IMR-90 (cell line): Measurements from ENCODE around the gene ERN1. TPM values are rescaled to one million over a fixed set of nuclear protein-coding genes. Genes with fewer than 3 reads are reported as not detected.

Experiments
- ATAC-seq: fragments of 200-7000 bp; cut with Tn5 transposase; 2 replicates; pipeline ENCODE4 v1.9.1; 2020; ENCODE audit warnings: low read depth, mild to moderate bottlenecking, moderate library complexity
- BruUV-seq: library from RNA; stranded (reverse); fragments of 400-500 nt; replicated peaks from 2 replicates; lab custom pipeline; 2021; lab: Mats Ljungman, UMichigan
- CTCF ChIA-PET: fragments of 300-600 bp; formaldehyde crosslinking; extraction: SDS; loops from one replicate; lab custom pipeline; 2021; ENCODE audit warnings: antibody characterized with exemption; lab: Yijun Ruan, JAX
- POLR2A ChIA-PET: fragments of 300-600 bp; sonication (Branson Sonifier 250); formaldehyde crosslinking; loops from one replicate; lab custom pipeline; 2022; ENCODE audit warnings: antibody characterized with exemption; ENCODE audit not compliant: unreplicated experiment; lab: Charles Lee
- DNase-seq: peaks from one replicate; pipeline ENCODE4 v3.0.0; 2013
- H2AFZ ChIP-seq: replicated peaks from 2 replicates; pipeline ENCODE3; 2013; ENCODE audit warnings: low read length, mild to moderate bottlenecking; ENCODE audit not compliant: poor library complexity
- H2AK5ac ChIP-seq: 2 replicates; pipeline ENCODE4 v1.6.1; 2013; ENCODE audit warnings: low read depth, low read length, inconsistent platforms
- H2AK9ac ChIP-seq: replicated peaks from 2 replicates; pipeline ENCODE3; 2013; ENCODE audit warnings: mild to moderate bottlenecking, low read depth, low read length, moderate library complexity; ENCODE audit not compliant: poor library complexity
- H2BK120ac ChIP-seq: 2 replicates; pipeline ENCODE4 v1.6.1; 2013; ENCODE audit warnings: low read depth, low read length, inconsistent platforms
- H2BK15ac ChIP-seq: 3 replicates; pipeline ENCODE4 v1.6.1; 2013; ENCODE audit warnings: low read depth, low read length, inconsistent platforms
- H2BK20ac ChIP-seq: 2 replicates; pipeline ENCODE4 v1.6.1; 2013; ENCODE audit warnings: low read depth, mild to moderate bottlenecking, inconsistent platforms, low read length, moderate library complexity
- H2BK5ac ChIP-seq: 2 replicates; pipeline ENCODE4 v1.6.1; 2013; ENCODE audit warnings: mild to moderate bottlenecking, low read depth, low read length, inconsistent platforms; ENCODE audit not compliant: poor library complexity, severe bottlenecking
- H3K14ac ChIP-seq: replicated peaks from 2 replicates; pipeline ENCODE4 v1.6.1; 2013; ENCODE audit warnings: low read depth, low read length, inconsistent platforms
- H3K18ac ChIP-seq: 2 replicates; pipeline ENCODE4 v1.6.1; 2013; ENCODE audit warnings: low read depth, low read length, control low read depth
- H3K23ac ChIP-seq: 2 replicates; pipeline ENCODE4 v1.6.1; 2013; ENCODE audit warnings: low read depth, low read length, inconsistent platforms
- H3K27ac ChIP-seq: 2 replicates; pipeline ENCODE4 v1.5.1; 2013; ENCODE audit warnings: mild to moderate bottlenecking, control low read depth, low read length; ENCODE audit not compliant: insufficient read depth
- H3K27me3 ChIP-seq: 2 replicates; pipeline ENCODE4 v1.6.1; 2013; ENCODE audit warnings: low read length; ENCODE audit not compliant: control insufficient read depth, insufficient read depth
- H3K36me3 ChIP-seq: 2 replicates; pipeline ENCODE4 v1.6.1; 2013; ENCODE audit warnings: low read length, mixed read lengths; ENCODE audit not compliant: control insufficient read depth, insufficient read depth
- H3K4ac ChIP-seq: 2 replicates; pipeline ENCODE4 v1.6.1; 2013; ENCODE audit warnings: low read depth, low read length, inconsistent platforms
- H3K4me1 ChIP-seq: 2 replicates; pipeline ENCODE4 v1.6.1; 2013; ENCODE audit warnings: low read length, mixed read lengths; ENCODE audit not compliant: control insufficient read depth, insufficient read depth
- H3K4me2 ChIP-seq: 2 replicates; pipeline ENCODE4 v1.6.1; 2013; ENCODE audit warnings: low read depth, mild to moderate bottlenecking, control low read depth, low read length, moderate library complexity
- H3K4me3 ChIP-seq: 2 replicates; pipeline ENCODE4 v1.5.1; 2013; ENCODE audit warnings: low read depth, mild to moderate bottlenecking, control low read depth, low read length, moderate library complexity; ENCODE audit not compliant: insufficient read depth
- H3K56ac ChIP-seq: 2 replicates; pipeline ENCODE4 v1.6.1; 2013; ENCODE audit warnings: low read length, inconsistent platforms; ENCODE audit not compliant: insufficient read depth; ENCODE audit errors: extremely low read depth
- H3K79me1 ChIP-seq, 2 experiments: 2 replicates each; pipeline ENCODE4 v1.6.1; 2013; ENCODE audit warnings: low read length in 2 of 2, inconsistent platforms in 1 of 2, low read depth in 1 of 2
- H3K9ac ChIP-seq: 2 replicates; pipeline ENCODE4 v1.6.1; 2013; ENCODE audit warnings: low read depth, low read length, control low read depth
- H3K9me1 ChIP-seq: 2 replicates; pipeline ENCODE4 v1.6.1; 2013; ENCODE audit warnings: low read length, inconsistent platforms; ENCODE audit not compliant: insufficient read depth
- H3K9me3 ChIP-seq: 2 replicates; pipeline ENCODE4 v1.6.1; 2013; ENCODE audit warnings: low read length; ENCODE audit not compliant: control insufficient read depth, insufficient read depth
- H4K20me1 ChIP-seq: 2 replicates; pipeline ENCODE4 v1.6.1; 2013; ENCODE audit warnings: low read length, inconsistent platforms; ENCODE audit not compliant: insufficient read depth
- H4K5ac ChIP-seq: 2 replicates; pipeline ENCODE4 v1.6.1; 2013; ENCODE audit warnings: mild to moderate bottlenecking, low read depth, low read length, control low read depth
- H4K8ac ChIP-seq, 2 experiments: 2 replicates each; pipeline ENCODE4 v1.6.1; 2013; ENCODE audit warnings: low read depth in 2 of 2, low read length in 2 of 2, control low read depth in 1 of 2, inconsistent platforms in 1 of 2
- H4K91ac ChIP-seq: 2 replicates; pipeline ENCODE4 v1.6.1; 2013; ENCODE audit warnings: low read depth, low read length, inconsistent platforms; ENCODE audit not compliant: insufficient read depth
- CEBPB ChIP-seq: IDR thresholded peaks from 2 replicates; pipeline ENCODE4 v1.6.1; 2012; ENCODE audit warnings: low read depth, low read length, improper control_type of control experiment
- CHD1 ChIP-seq: IDR thresholded peaks from 2 replicates; pipeline ENCODE4 v1.6.1; 2012; ENCODE audit warnings: low read depth, low read length, improper control_type of control experiment
- FOS ChIP-seq: fragments of 150-350 bp; IDR thresholded peaks from 2 replicates; pipeline ENCODE4 v1.6.1; 2016; ENCODE audit warnings: low read depth, low read length
- MAFK ChIP-seq: IDR thresholded peaks from 2 replicates; pipeline ENCODE4 v1.6.1; 2012; ENCODE audit warnings: low read depth, low read length, improper control_type of control experiment
- MXI1 ChIP-seq: IDR thresholded peaks from 2 replicates; pipeline ENCODE4 v1.6.1; 2012; ENCODE audit warnings: low read depth, mild to moderate bottlenecking, low read length, moderate library complexity, borderline replicate concordance
- NFE2L2 ChIP-seq: fragments of 150-350 bp; IDR thresholded peaks from 2 replicates; pipeline ENCODE4 v1.6.1; 2016; ENCODE audit warnings: low read depth, mild to moderate bottlenecking, low read length
- POLR2A ChIP-seq: IDR thresholded peaks from 2 replicates; pipeline ENCODE4 v1.6.1; 2012; ENCODE audit warnings: mild to moderate bottlenecking, low read depth, low read length
- RAD21 ChIP-seq: IDR thresholded peaks from 2 replicates; pipeline ENCODE4 v1.6.1; 2012; ENCODE audit warnings: low read length, improper control_type of control experiment
- RFX5 ChIP-seq: IDR thresholded peaks from 2 replicates; pipeline ENCODE4 v1.8.0; 2012; ENCODE audit warnings: low read depth, mild to moderate bottlenecking, low read length, moderate library complexity
- SMC3 ChIP-seq: fragments of 150-350 bp; IDR thresholded peaks from 2 replicates; pipeline ENCODE4 v1.6.1; 2016; ENCODE audit warnings: low read depth, mild to moderate bottlenecking, antibody characterized with exemption, low read length, moderate library complexity
- WGBS, 2 experiments: methylation state at CpG; one replicate each; pipeline versions ENCODE4 v1.1.5 to v1.1.7; 2013; ENCODE audit warnings: missing lambda C conversion rate in 2 of 2; ENCODE audit not compliant: insufficient read length in 1 of 2; ENCODE audit errors: extremely low coverage in 2 of 2; 5-methylcytosine and 5-hydroxymethylcytosine counted together
- dilution Hi-C: fragments of 300-500 bp; cut with HindIII; formaldehyde crosslinking; loops from one replicate; pipeline ENCODE4 v1.14.3; 2018; ENCODE audit warnings: low sequenced_read_pairs; ENCODE audit not compliant: unreplicated experiment
- in situ Hi-C: fragments of 300-500 bp; cut with MboI; formaldehyde crosslinking; loops from 3 replicates; pipeline ENCODE4 v1.14.3; 2019; ENCODE audit warnings: low sequenced_read_pairs, inconsistent platforms, mixed read lengths
- intact Hi-C: fragments of 100-400 bp; cut with micrococcal nuclease; formaldehyde crosslinking; loops from 2 replicates; pipeline ENCODE4 v1.10.0; 2022
- polyA plus RNA-seq, 3 experiments: library from polyadenylated mRNA; depleted of rRNA; stranded (reverse); fragments of >200 nt; gene quantifications; 2 replicates each; pipeline ENCODE4 v1.2.3, GENCODE V29; 2012; ENCODE audit warnings: low replicate concordance in 1 of 3
- total RNA-seq: library from RNA; depleted of rRNA; stranded (reverse); fragments of >200 nt; gene quantifications from 2 replicates; pipeline ENCODE4 v1.2.3, GENCODE V29; 2012
- TF ChIP-seq, protein P1 (sequence below): fragments of 150-350 bp; IDR thresholded peaks from 2 replicates; pipeline ENCODE4 v1.6.1; 2017; ENCODE audit warnings: mild to moderate bottlenecking, antibody characterized with exemption, low read length, low read depth
- TF ChIP-seq, protein P2 (sequence below): conservative IDR thresholded peaks from 2 replicates; pipeline ENCODE4 v1.5.1; 2012; ENCODE audit warnings: mild to moderate bottlenecking, low read depth, low read length, improper control_type of control experiment
- TF ChIP-seq, protein P3 (sequence below): fragments of 150-350 bp; IDR thresholded peaks from 2 replicates; pipeline ENCODE4 v1.6.1; 2016; ENCODE audit warnings: low read depth, mild to moderate bottlenecking, low read length, moderate library complexity, borderline replicate concordance

The ERN1 gene
- total and polyA plus RNA-seq, 2 of the 4 experiments (the other 2 are of a cell fraction): 2.7 to 4.1 TPM

DNA sequence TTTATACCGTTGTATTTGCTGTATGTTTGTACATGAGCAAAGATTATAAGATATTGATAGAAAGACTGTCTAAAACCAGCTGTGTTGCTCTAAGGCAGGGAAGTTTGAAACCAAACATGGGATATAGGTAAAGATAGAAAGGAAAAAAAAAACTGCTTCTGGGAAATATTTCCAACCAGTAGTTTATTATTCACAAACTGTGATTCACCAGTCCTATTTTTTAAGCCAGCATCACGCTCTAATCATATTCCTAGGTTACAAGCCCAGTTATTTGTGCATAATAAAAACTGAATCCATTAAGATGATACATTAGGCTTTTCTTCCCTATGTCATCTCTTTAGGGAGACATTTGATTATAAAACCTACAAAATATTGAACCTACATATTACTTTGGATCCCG lies 4.0 kb downstream of the ERN1 start:
- Histone ChIP-seq H3K9me1 (peaks cover 6% of the 10 kb centered on the region; the same call in 1 of the 2 replicates), H2AK5ac (no peak overlapping the region), H2AFZ (no peak overlapping the region), H3K27me3 (no peaks in the 10 kb centered on the region), H4K91ac (no peak overlapping the region), H4K8ac (no peak overlapping the region), H4K5ac (no peak overlapping the region), H3K4me2 (no peak overlapping the region; the same call in 1 of the 2 replicates), H3K4me3 (no peak overlapping the region), H3K36me3 (no peaks in the 10 kb centered on the region), H2BK15ac (no peak overlapping the region), H3K27ac (no peak overlapping the region), H2AK9ac (no peak overlapping the region), H3K18ac (no peak overlapping the region), H3K4ac (no peak overlapping the region), H3K23ac (no peak overlapping the region), H3K4me1 (peaks cover 13% of the 10 kb centered on the region), H3K79me1 (peaks cover 25 to 50% of the 10 kb centered on the region in 2 experiments), H2BK5ac (no peak overlapping the region), H4K20me1 (peaks cover 5% of the 10 kb centered on the region; the same call in 1 of the 2 replicates), H2BK20ac (no peak overlapping the region), H3K14ac (no peak overlapping the region), H3K9ac (no peak overlapping the region), H2BK120ac (no peak overlapping the region), H3K9me3 (no peaks in the 10 kb centered on the region), H3K56ac (no peak overlapping the region)
- no peak for TF ChIP-seq MAFK
- no peak for TF ChIP-seq RAD21
- TF ChIP-seq RFX5: no peak
- TF ChIP-seq CHD1: no peak
- TF ChIP-seq, protein P1, sequence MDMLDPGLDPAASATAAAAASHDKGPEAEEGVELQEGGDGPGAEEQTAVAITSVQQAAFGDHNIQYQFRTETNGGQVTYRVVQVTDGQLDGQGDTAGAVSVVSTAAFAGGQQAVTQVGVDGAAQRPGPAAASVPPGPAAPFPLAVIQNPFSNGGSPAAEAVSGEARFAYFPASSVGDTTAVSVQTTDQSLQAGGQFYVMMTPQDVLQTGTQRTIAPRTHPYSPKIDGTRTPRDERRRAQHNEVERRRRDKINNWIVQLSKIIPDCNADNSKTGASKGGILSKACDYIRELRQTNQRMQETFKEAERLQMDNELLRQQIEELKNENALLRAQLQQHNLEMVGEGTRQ: no peak
- TF ChIP-seq POLR2A: no peak
- TF ChIP-seq NFE2L2: no peak
- no peak for TF ChIP-seq CEBPB
- no peak for TF ChIP-seq MXI1
- TF ChIP-seq SMC3: no peak
- TF ChIP-seq, protein P2, sequence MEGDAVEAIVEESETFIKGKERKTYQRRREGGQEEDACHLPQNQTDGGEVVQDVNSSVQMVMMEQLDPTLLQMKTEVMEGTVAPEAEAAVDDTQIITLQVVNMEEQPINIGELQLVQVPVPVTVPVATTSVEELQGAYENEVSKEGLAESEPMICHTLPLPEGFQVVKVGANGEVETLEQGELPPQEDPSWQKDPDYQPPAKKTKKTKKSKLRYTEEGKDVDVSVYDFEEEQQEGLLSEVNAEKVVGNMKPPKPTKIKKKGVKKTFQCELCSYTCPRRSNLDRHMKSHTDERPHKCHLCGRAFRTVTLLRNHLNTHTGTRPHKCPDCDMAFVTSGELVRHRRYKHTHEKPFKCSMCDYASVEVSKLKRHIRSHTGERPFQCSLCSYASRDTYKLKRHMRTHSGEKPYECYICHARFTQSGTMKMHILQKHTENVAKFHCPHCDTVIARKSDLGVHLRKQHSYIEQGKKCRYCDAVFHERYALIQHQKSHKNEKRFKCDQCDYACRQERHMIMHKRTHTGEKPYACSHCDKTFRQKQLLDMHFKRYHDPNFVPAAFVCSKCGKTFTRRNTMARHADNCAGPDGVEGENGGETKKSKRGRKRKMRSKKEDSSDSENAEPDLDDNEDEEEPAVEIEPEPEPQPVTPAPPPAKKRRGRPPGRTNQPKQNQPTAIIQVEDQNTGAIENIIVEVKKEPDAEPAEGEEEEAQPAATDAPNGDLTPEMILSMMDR: no peak
- TF ChIP-seq, protein P3, sequence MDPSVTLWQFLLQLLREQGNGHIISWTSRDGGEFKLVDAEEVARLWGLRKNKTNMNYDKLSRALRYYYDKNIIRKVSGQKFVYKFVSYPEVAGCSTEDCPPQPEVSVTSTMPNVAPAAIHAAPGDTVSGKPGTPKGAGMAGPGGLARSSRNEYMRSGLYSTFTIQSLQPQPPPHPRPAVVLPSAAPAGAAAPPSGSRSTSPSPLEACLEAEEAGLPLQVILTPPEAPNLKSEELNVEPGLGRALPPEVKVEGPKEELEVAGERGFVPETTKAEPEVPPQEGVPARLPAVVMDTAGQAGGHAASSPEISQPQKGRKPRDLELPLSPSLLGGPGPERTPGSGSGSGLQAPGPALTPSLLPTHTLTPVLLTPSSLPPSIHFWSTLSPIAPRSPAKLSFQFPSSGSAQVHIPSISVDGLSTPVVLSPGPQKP: no peak
- no peak for TF ChIP-seq FOS
- ATAC-seq: no peak
- intact Hi-C loops (loop anchor here (5.0 kb wide), 1 partner anchor 44 kb away; no protein-coding TSS in a partner anchor), dilution Hi-C loops (no loop called here), in situ Hi-C loops (loop anchor here (5.0 kb wide), 1 partner anchor 59 kb away; no protein-coding TSS in a partner anchor)
- 80% methylated on average over 1 of the region's 3 CpGs; no CpG with 5 or more reads in 1 of the 2 experiments for WGBS, 2 experiments
- CTCF ChIA-PET: no interaction called here
- no peak for DNase-seq
- POLR2A ChIA-PET: no interaction called here
- BruUV-seq: no TSS peak
